ENCODE measurements around the gene FAM229A.
A peak's percentile ranks its signal among the peaks of the same experiment; 100 is the strongest.

Gene FAM229A

GRCh38 chr1:32329931-32330466 lies 32.3 kb downstream of the FAM229A start:
- peaks cover 76% of the 10 kb centered on the region for H3K36me3 Mint-ChIP-seq (ENCODE audit: low read depth)

GRCh38 chr1:32327204-32327603 lies 35.1 kb downstream of the FAM229A start:
- H3K4me1 Mint-ChIP-seq: peaks cover 26% of the 10 kb centered on the region

More at GRCh38 chr1:32329931-32330466, 32.3 kb downstream of the FAM229A start:
- no peak for DNase-seq
- Mint-ChIP-seq H3K27me3 (ENCODE audit: low read depth, poor library complexity) (peaks cover 5% of the 10 kb centered on the region), H3K27ac (peak overlapping the region; percentile 71), H3K4me3 (no peak overlapping the region), H3K9me3 (no peaks in the 10 kb centered on the region), H3K4me1 (peaks cover 51% of the 10 kb centered on the region)
- TF ChIP-seq, protein P1, sequence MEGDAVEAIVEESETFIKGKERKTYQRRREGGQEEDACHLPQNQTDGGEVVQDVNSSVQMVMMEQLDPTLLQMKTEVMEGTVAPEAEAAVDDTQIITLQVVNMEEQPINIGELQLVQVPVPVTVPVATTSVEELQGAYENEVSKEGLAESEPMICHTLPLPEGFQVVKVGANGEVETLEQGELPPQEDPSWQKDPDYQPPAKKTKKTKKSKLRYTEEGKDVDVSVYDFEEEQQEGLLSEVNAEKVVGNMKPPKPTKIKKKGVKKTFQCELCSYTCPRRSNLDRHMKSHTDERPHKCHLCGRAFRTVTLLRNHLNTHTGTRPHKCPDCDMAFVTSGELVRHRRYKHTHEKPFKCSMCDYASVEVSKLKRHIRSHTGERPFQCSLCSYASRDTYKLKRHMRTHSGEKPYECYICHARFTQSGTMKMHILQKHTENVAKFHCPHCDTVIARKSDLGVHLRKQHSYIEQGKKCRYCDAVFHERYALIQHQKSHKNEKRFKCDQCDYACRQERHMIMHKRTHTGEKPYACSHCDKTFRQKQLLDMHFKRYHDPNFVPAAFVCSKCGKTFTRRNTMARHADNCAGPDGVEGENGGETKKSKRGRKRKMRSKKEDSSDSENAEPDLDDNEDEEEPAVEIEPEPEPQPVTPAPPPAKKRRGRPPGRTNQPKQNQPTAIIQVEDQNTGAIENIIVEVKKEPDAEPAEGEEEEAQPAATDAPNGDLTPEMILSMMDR (IDR thresholded peaks at IDR 0.05): no peak

DNA sequence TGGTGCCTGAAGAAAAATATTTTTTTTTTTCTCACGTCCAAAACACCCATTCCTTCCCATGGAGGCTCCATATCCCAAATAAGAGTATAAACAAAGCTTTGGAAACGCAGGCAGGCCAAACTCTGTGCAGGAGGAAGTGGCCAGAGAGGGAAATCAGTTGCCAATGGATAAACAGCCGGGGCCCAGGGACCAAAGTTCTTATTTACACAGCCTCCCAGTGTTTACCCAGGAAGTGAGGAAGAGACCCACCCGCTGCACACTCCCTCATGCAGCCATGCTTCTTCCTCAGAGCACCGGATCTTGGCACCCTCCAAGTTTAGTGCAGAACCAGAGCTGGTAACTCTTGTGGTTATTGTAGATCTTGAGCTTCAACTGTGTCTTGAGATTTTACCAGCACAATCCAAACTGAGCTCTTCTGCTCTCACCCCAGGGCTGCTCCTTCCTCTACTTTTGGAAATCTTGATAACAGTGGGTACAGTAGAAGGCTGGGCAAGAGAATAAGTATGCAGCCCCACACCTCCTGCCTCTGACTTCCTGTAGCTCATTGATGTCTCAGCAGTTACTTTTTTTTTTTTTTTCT lies 40.5 kb downstream of the FAM229A start:
- no peak for DNase-seq
- TF ChIP-seq, protein P1 (IDR thresholded peaks at IDR 0.05): no peak
- H3K9me3 Mint-ChIP-seq: no peaks in the 10 kb centered on the region
- H3K27me3 Mint-ChIP-seq (ENCODE audit: low read depth, poor library complexity): peaks cover 2% of the 10 kb centered on the region
- H3K27ac Mint-ChIP-seq: no peak overlapping the region
- peaks cover 49% of the 10 kb centered on the region for H3K36me3 Mint-ChIP-seq (ENCODE audit: low read depth)
- H3K4me1 Mint-ChIP-seq: peaks cover 4% of the 10 kb centered on the region
- H3K4me3 Mint-ChIP-seq: no peak overlapping the region

More at GRCh38 chr1:32327204-32327603, 35.1 kb downstream of the FAM229A start:
- TF ChIP-seq, protein P1 (IDR thresholded peaks at IDR 0.05): no peak
- H3K36me3 Mint-ChIP-seq (ENCODE audit: low read depth): peaks cover 63% of the 10 kb centered on the region
- DNase-seq: no peak
- no peak overlapping the region for H3K4me3 Mint-ChIP-seq
- peaks cover 8% of the 10 kb centered on the region for H3K27me3 Mint-ChIP-seq (ENCODE audit: low read depth, poor library complexity)
- H3K9me3 Mint-ChIP-seq: no peaks in the 10 kb centered on the region
- peak overlapping the region; percentile 29 for H3K27ac Mint-ChIP-seq

DNA sequence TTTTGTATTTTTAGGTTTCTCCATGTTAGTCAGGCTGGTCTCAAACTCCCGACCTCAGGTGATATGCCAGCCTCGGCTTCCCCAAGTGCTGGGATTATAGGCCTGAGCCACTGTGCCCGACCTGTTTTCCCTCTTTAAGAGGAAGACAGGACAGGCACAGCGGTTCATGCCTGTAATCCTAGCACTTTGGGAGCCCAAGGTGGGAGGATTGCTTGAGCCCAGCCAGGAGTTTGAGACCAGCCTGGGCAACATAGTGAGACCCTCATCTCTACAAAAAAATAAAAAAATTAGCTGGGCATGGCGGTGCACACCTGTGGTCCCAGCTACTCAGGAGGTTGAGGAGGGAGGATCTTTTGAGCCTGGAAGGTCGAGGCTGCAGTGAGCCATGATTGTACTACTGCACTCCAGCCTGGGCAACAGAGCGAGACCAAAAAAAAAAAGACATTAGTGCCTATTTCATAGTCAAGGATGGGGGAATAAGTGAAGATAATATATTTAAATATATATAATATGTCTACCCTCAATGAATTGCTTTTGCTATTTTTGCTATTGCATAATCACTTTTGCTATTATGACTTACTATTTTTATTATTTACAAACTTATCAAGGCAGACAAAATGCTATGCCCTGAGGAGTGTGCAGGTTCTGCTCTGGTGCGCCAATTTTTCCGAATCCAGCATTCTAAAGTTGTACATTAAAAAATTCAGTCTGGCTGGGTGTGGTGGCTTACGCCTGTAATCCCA lies 44.0 kb downstream of the FAM229A start:
- H3K36me3 Mint-ChIP-seq (ENCODE audit: low read depth): peaks cover 46% of the 10 kb centered on the region
- no peaks in the 10 kb centered on the region for H3K9me3 Mint-ChIP-seq
- TF ChIP-seq, protein P1 (IDR thresholded peaks at IDR 0.05): no peak
- no peak overlapping the region for H3K4me3 Mint-ChIP-seq
- H3K4me1 Mint-ChIP-seq: peaks cover 12% of the 10 kb centered on the region
- no peak for DNase-seq
- H3K27ac Mint-ChIP-seq: peak overlapping the region; percentile 59
- peaks cover 2% of the 10 kb centered on the region for H3K27me3 Mint-ChIP-seq (ENCODE audit: low read depth, poor library complexity)

- H3K27me3 Mint-ChIP-seq (ENCODE audit: low read depth, poor library complexity): no peaks in the 10 kb centered on the region
- no peak overlapping the region for H3K4me3 Mint-ChIP-seq
- TF ChIP-seq, protein P1 (IDR thresholded peaks at IDR 0.05): no peak
- H3K9me3 Mint-ChIP-seq: no peaks in the 10 kb centered on the region
- peaks cover 43% of the 10 kb centered on the region for H3K36me3 Mint-ChIP-seq (ENCODE audit: low read depth)
- DNase-seq: no peak
- H3K4me1 Mint-ChIP-seq: peaks cover 12% of the 10 kb centered on the region
- H3K27ac Mint-ChIP-seq: peak overlapping the region; percentile 24
Measured at GRCh38 chr1:32316903-32317277, 45.4 kb downstream of the FAM229A start.

All from nephron progenitor cell (in vitro differentiated cells).